Stimulated activated CD8-positive, alpha-beta memory T cell treated with anti-CD3 and anti-CD28 coated beads, Interleukin-4, amount 100 ng/mL, for 24 hours (primary cell): Measurements from ENCODE around the gene MRGPRD.

Experiments
- DNase-seq: peaks from one replicate; pipeline ENCODE4 v3.0.0-alpha.2; 2020; ENCODE audit warnings: low read depth

MRGPRD gene

GRCh38 chr11:68946416-68947090, 34.2 kb downstream of the MRGPRD start:
- DNase-seq = no peak

DNA sequence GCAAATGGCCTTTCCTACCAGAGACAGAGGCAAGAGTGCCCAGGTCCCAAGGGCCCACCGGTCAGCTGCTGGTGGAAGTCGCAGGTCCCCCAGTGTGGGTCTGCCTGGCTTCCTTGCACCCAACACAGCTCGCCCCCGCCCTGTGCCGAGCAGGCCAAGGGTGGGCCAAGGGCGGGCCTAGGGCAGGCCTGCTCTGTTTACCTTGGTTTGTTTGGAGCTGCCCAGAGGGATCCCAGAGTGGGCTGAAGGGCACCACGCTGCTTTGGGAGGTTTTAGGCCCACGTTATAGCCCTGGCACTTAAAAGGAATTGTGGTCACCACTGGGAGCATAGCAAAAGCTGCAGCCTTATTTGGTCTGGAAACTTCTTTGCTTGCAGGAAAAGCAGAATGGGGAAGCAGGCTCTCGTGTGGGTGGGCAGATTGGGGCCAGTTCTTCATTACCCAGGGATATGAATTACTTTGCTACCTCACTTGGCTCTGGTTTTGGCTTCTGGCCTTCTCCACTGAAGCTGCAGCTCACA, 38.0 kb downstream of the MRGPRD start:
- no peak for DNase-seq

- DNase-seq = no peak
Observed at GRCh38 chr11:68942095-68942620, 38.6 kb downstream of the MRGPRD start.

- no peak for DNase-seq
Observed at GRCh38 chr11:68941324-68942094, 39.3 kb downstream of the MRGPRD start.

DNA sequence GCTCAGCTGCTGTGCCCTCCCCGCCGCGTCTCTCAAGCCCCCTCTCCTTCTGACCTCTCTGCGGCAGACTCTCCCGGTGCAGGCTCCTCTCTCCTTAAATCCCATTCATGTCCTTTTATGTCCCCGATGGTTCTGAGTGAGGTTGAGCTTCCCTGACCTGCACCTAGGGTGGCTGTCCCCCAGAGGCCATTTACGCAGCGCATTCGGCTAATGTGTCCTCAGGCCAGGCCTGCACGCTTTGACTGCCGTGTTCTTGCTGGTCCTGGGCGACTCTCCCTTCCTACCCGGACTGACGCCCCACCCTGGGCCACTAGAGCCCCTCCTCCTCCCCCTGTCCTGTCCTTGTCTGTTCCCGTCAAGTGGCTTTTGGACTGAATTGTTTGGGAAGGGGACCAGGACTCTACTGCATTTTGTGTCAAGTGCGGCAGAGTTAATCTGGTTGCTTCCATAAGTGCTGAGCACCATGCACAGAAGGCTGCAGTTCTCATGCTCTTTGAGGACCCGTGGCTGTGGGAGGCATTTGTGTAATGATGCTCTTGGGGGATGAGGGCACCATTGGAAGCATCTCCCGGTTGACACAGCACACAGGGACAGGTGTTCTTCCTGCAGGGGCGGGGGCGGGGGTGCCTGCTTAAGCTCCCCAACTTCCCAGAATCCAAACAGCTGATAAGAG, 40.0 kb downstream of the MRGPRD start:
- DNase-seq = no peak

DNA sequence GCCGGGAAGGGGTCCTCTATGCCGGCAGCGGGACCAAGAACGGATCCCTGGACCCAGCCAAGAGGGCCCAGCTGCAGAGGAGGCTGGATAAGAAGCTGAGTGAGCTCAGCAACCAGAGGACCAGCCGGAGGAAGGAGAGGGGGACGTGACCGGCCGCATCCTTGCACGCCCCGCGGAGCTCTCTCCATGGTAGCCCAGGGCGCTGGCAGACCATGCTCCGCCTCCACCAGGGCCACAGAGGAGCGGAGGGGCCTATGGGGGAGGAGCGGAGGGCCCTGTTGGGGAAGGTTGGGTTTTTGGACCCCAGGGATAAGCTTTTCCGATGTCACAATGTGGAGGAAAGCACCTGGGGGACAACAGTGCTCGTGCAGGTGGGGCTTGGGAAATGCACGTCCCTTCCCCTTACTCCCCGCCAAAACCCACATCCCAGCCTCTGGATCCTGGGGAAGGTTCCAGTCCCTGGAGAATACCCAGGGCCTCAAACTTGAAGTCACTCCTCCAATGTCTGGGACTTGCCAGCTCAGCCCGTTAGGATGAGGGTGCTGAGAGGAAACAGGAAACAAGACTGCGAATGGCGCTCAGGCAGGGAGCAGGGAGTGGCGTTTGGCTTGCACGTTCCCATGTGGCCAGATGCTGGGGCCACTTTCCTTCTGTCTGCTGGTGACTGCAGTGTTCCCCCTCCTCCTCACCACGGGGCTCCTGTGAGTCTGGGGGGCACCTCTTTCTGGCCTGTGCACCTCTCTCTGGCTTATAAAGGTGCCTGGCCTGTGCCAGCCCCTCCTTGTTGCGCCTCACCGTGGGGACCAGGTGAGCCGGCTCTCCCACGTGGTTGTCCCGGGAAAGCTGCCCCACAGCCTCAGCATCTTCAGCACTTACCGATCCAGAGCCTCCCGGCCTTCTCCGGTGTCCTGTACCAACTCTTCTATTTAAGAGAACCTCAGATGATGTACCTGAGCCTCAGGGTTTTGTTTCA, 40.9 kb downstream of the MRGPRD start:
- DNase-seq = no peak

GRCh38 chr11:68938816-68939582, 41.8 kb downstream of the MRGPRD start:
- DNase-seq = no peak

- no peak for DNase-seq
Observed at GRCh38 chr11:68938088-68938487, 42.7 kb downstream of the MRGPRD start.

GRCh38 chr11:68936676-68937620, 43.8 kb downstream of the MRGPRD start:
- DNase-seq = no peak

DNA sequence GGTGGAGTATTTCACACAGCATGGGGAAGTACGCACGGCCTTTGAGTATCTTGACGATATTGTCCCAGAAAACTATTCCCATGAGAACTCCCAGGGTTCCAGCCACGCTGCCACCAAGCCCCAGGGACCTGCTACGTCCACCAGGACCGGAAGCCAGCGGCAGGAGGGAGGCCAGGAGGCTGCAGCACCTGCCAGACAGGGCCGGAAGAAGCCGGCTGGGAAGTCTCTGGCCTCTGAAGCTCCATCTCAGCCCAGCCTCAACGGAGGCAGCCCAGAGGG, 44.5 kb downstream of the MRGPRD start:
- no peak for DNase-seq

DNA sequence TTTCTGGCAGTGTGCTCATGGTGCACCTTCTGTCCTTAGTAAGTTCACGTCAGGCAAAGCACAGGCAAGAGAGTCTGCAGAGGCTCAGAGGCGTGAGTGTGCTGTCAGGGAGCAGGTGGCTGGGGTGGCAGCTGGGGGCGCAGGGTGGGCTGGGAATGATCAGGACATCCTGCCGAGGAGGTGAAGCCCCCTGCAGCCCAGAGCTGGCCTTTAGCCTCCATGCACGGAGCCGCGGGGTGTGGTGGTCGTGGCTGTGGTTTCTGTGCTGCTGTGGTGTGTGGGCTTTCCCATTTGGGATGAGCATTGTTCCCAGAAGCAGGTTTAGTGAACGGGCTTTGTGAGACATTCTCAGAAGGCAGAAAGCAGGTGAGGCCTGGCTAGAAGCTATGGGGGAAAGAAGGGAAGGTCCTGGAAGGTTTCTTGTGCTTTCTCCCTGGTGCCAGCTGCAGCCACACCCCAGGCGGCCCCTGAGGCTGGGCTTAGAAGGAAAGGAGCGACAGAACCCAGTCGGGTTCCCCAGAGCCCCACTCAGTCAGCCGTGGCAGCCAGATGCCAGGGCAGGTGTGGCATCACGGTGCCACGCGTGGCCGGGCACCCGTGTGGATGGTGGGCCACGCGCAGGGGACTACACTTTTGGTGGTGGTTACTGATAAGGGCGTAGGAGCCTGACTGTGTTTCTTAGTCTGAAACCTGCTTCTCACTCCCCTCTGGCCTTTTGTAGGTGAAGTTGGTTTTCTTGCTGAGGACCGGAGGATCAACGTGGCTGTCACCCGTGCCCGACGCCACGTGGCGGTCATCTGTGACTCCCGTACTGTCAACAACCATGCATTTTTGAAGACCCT, 45.0 kb downstream of the MRGPRD start:
- DNase-seq = no peak

DNA sequence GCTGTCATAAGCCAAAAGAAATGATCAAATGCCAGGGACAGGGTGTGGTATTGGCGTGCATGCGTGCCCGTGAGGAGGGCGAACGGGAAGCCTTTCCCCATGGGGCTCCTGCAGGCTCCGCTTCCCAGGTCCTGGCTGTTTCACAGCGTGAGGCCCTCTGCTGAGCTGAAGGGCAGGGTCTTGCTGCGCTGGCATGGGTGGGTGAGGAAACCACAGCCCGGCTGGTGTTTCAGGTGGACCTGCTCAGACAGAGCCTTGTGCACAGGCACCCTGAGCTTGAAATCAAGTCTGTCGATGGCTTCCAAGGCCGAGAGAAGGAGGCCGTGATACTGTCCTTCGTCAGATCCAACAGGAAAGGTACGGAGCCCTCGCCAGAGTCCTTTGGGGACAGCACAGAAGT, 45.7 kb downstream of the MRGPRD start:
- no peak for DNase-seq

- no peak for DNase-seq
Observed at GRCh38 chr11:68934666-68935065, 46.1 kb downstream of the MRGPRD start.

- DNase-seq = no peak
Observed at GRCh38 chr11:68934321-68934645, 46.5 kb downstream of the MRGPRD start.

DNA sequence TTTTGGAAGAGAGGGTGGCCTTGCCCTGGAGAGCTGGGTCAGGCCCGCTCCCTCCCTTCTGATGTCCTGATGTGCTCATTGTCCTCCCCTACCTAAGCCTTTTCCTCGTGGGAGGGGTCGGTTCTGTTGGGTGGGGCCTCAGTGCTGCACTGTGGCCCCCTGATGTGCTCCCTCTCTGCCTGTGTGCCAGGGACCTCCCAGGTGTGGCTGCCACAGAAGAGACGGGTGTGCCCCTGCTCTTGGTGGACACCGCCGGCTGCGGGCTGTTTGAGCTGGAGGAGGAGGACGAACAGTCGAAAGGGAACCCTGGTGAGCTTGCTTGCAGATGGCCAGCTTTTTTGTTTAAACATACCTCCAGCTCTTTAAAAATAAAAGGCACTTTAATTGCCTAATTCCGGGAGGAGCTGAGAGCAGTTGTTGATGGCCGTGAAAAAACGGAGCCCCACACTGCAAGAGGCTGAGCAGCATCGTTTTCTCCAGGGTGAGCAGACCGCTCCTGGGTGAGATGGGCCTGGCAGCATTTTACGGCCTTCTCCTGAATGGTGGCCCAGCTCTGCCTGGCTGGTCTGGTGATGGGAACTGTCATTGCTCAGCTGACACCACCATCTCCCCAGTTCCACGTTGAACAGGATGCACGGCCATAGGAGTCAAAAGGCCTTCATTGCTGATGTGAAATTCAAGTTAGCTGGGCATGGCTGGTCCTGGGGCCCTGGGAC, 47.0 kb downstream of the MRGPRD start:
- DNase-seq = no peak

DNA sequence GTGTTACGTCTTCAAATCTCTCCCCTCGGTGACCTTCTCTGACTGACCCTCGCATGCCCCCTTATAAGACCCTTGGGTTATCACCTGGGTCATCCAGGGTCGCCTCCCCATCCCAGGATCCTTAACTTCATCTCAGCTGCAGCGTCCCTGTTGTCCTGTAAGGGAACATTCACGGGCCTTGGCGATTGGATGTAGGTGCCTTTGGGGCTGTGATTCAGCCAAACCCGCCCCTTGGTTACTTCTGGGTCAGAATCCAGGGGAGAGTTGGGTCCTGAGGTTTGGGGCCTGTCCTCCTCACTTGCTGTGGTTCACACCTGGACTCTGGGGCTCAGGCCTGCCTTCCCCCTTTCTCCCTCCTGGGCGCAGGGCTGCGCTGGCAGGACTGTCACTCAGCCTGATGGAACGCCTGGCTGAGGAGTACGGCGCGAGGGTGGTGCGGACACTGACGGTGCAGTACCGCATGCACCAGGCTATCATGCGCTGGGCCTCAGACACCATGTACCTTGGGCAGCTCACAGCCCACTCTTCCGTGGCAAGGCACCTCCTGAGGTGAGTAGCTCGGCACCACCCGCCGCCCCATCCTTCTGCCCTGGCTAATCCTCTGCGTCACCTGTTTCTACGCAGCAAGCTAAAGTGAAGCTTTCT, 47.7 kb downstream of the MRGPRD start:
- DNase-seq = no peak

DNA sequence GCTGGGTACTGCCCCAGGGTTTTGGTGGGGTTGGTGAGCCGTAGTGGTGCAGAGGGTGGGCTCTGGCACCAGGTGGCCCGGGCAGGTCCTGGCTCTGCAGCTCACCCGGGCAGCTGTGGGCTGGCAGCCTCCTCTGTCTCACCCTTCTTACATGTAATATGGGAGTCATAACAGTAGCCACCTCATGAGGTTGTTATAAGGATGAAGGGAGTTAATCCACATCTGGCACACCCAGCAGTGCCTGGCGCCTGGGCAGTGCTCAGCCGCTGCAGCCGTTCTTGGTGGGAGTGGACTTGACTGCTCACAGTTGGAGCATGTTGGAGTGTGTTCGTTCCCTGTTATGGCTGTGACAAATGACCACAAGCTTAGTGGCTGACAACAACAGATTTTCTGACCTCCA, 48.4 kb downstream of the MRGPRD start:
- no peak for DNase-seq

GRCh38 chr11:68931911-68932310, 48.9 kb downstream of the MRGPRD start:
- DNase-seq = no peak
